AG04450 (cell line): Measurements from ENCODE around the gene SLC38A2. TPM values are rescaled to one million over a fixed set of nuclear protein-coding genes. Genes with fewer than 3 reads are reported as not detected.

Experiments
- CTCF ChIA-PET: fragments of 300-600, 350-600 bp; formaldehyde crosslinking; extraction: SDS; loops from one replicate; lab custom pipeline; 2022; ENCODE audit warnings: antibody characterized with exemption, inconsistent platforms; lab: Charles Lee
- POLR2A ChIA-PET: fragments of 350-600 bp; formaldehyde crosslinking; extraction: SDS; loops from one replicate; lab custom pipeline; 2021; ENCODE audit warnings: antibody characterized with exemption, inconsistent platforms; lab: Yijun Ruan, JAX
- DNase-seq: peaks from one replicate; pipeline ENCODE4 v3.0.0-alpha.2; 2011; ENCODE audit warnings: low read depth, low spot score
- H3K27ac ChIP-seq: one replicate; pipeline ENCODE4 v1.5.1; 2012; ENCODE audit warnings: low read depth, low read length, control low read depth
- H3K27me3 ChIP-seq: one replicate; pipeline ENCODE4 v1.6.0; 2012; ENCODE audit warnings: low read length; ENCODE audit not compliant: control insufficient read depth, insufficient read depth
- H3K4me3 ChIP-seq: 2 replicates; pipeline ENCODE4 v1.5.1; 2011; ENCODE audit warnings: mild to moderate bottlenecking, low read depth, low read length, control low read depth
- H3K9me3 ChIP-seq: 2 replicates; pipeline ENCODE4 v1.5.1; 2012; ENCODE audit warnings: low read length; ENCODE audit not compliant: control insufficient read depth, insufficient read depth
- polyA plus RNA-seq: library from polyadenylated mRNA; depleted of rRNA; stranded (reverse); fragments of >200 nt; gene quantifications from 2 replicates; pipeline ENCODE4 v1.2.3, GENCODE V29; 2011
- TF ChIP-seq, protein P1 (sequence below): IDR thresholded peaks from 2 replicates; pipeline ENCODE4 v1.5.1; 2011; ENCODE audit warnings: low read depth, low read length, control low read depth, inconsistent platforms

SLC38A2 gene
- polyA plus RNA-seq, 1 experiment: 749 TPM

DNA sequence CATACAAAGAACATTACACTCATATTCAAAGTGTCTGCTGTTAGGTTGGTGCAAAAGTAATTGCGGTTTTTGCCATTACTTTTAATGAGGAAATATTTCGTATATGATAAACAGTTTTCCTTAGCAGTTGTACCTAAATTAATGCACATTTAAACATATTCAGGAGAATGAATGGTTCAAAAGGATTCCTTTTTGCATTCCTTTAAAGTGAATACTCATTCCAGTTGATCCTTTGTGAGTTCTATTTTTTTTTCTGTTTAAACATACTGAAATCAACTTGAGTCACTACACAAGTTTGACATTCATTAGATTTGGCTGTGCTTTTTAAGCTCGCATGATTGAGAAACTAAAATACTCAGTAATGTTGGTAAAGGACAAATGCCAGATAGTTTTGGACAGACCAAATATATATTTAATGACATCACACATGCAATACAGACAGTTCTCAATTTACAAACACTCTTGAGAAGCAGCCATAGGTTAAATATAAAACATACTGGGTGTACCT is 13.8 kb upstream of the SLC38A2 start:
- TF ChIP-seq, protein P1, sequence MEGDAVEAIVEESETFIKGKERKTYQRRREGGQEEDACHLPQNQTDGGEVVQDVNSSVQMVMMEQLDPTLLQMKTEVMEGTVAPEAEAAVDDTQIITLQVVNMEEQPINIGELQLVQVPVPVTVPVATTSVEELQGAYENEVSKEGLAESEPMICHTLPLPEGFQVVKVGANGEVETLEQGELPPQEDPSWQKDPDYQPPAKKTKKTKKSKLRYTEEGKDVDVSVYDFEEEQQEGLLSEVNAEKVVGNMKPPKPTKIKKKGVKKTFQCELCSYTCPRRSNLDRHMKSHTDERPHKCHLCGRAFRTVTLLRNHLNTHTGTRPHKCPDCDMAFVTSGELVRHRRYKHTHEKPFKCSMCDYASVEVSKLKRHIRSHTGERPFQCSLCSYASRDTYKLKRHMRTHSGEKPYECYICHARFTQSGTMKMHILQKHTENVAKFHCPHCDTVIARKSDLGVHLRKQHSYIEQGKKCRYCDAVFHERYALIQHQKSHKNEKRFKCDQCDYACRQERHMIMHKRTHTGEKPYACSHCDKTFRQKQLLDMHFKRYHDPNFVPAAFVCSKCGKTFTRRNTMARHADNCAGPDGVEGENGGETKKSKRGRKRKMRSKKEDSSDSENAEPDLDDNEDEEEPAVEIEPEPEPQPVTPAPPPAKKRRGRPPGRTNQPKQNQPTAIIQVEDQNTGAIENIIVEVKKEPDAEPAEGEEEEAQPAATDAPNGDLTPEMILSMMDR: no peak
- peak; percentile 90 for DNase-seq
- H3K27ac ChIP-seq: no peak overlapping the region
- peaks cover 3% of the 10 kb centered on the region; the same call in 1 of the 2 replicates for H3K9me3 ChIP-seq
- no peak overlapping the region for H3K4me3 ChIP-seq
- CTCF ChIA-PET: interaction anchor here (1.5 kb wide), 1 partner anchor 547 kb away, joined by 6 read pairs; no protein-coding TSS in a partner anchor
- H3K27me3 ChIP-seq: no peaks in the 10 kb centered on the region
- POLR2A ChIA-PET: interaction anchor here (0.8 to 2.8 kb wide), 14 partner anchors 10 to 635 kb away, joined by 3 to 24 read pairs (median 6); no protein-coding TSS in a partner anchor

DNA sequence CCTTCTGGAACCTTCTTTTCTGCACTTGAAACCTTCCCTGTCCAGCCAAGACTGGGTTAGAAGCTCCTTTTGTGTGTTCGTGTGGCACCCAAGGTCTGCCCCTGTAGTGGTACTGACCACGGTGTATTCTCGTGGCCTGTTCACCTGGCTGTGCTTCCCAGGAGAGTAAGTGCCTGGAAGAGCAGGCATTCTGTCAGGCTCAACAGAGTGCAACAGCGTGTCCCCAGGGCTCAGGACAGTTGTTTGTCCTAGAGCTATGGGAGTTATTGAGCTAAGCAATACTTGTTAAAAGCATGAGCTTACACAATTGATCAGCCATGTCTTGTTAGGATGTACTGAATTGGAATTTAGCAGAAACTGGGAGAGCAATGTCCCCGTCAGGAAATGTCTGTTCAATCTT is 12.9 kb upstream of the SLC38A2 start:
- Histone ChIP-seq H3K4me3 (no peak overlapping the region), H3K27me3 (no peaks in the 10 kb centered on the region), H3K9me3 (no peaks in the 10 kb centered on the region), H3K27ac (peak overlapping the region; percentile 62)
- DNase-seq: no peak
- TF ChIP-seq, protein P1: no peak
- ChIA-PET POLR2A (interaction anchor here (0.7 to 2.8 kb wide), 4 partner anchors 13 to 167 kb away, joined by 4 to 16 read pairs (median 8); no protein-coding TSS in a partner anchor), CTCF (interaction anchor here (1.5 kb wide), 1 partner anchor 548 kb away, joined by 6 read pairs; no protein-coding TSS in a partner anchor)

- ChIA-PET CTCF (interaction anchor here (1.5 kb wide), 1 partner anchor 549 kb away, joined by 6 read pairs; no protein-coding TSS in a partner anchor), POLR2A (interaction anchor here (0.9 to 2.8 kb wide), 16 partner anchors 13 to 277 kb away, joined by 3 to 31 read pairs (median 5); no protein-coding TSS in a partner anchor)
- H3K27ac ChIP-seq: peak overlapping the region; percentile 100
- no peaks in the 10 kb centered on the region for H3K9me3 ChIP-seq
- DNase-seq: no peak
- no peaks in the 10 kb centered on the region for H3K27me3 ChIP-seq
- H3K4me3 ChIP-seq: peak overlapping the region; percentile 75
- TF ChIP-seq, protein P1: no peak
Measured at GRCh38 chr12:46384451-46385309, 12.1 kb upstream of the SLC38A2 start.

DNA sequence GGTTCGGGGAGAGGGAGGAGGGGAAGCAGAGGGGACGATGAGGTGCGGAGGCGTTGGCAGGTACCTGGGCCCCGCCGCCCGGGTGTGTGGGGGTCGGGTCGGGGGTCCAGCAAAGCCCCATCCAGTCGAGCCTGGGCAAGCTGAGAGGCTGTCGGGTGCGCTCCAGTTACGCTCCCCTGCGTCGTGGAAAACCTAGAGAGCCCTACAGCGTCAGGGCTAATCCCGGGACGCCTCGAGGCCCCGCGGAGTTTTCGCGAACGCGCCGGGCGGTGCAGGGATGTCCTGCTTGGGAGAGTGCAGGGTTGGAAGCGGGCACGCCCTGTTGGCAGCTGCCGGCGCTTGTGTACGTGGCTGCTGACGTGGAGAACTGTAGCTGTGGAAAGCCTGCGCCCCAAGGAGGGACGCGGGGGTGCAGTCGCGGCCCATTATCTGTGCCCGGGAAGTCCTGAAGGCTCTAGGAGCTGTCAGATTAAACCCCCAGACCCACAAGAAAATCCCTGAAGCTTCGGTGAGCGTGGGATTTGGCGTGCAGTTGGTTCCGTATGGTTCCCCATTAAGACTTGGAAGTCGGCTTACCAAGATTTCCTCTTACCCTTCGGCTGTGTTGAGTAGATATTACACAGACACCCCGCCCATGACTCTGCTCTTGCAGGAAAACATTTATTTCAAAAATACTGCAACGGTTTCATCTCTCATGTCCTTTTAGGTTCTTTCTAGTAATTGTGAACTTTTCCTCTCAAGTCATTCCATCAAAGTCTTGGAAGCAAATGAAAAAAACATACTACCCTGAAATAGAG is 11.3 kb upstream of the SLC38A2 start:
- Histone ChIP-seq H3K9me3 (no peaks in the 10 kb centered on the region), H3K27me3 (no peaks in the 10 kb centered on the region), H3K27ac (peak overlapping the region; percentile 100), H3K4me3 (peak overlapping the region; percentile 75)
- TF ChIP-seq, protein P1: no peak; the same call in 1 of the 2 replicates
- DNase-seq: peak; percentile 95
- POLR2A ChIA-PET: interaction anchor here (0.9 to 2.6 kb wide), 13 partner anchors 13 to 278 kb away, joined by 3 to 31 read pairs (median 5); no protein-coding TSS in a partner anchor
- CTCF ChIA-PET: no interaction called here
